A673 (cell line): ENCODE measurements around the gene LRRC70. TPM values are rescaled to one million over a fixed set of nuclear protein-coding genes. Genes with fewer than 3 reads are reported as not detected.

Experiments used
- BruUV-seq: library from RNA; stranded (reverse); fragments of 400-500 nt; replicated peaks from 2 replicates; lab custom pipeline; 2021; lab: Mats Ljungman, UMichigan
- CTCF ChIA-PET: fragments of 300-600 bp; sonication (Branson Sonifier 250); formaldehyde crosslinking; loops from one replicate; lab custom pipeline; 2022; ENCODE audit warnings: antibody characterized with exemption; lab: Charles Lee
- POLR2A ChIA-PET: fragments of 300-600 bp; sonication (Branson Sonifier 250); formaldehyde crosslinking; loops from one replicate; lab custom pipeline; 2022; ENCODE audit warnings: antibody characterized with exemption; ENCODE audit not compliant: low non-redundant PET; lab: Charles Lee
- DNase-seq: peaks from one replicate; pipeline ENCODE4 v3.0.0-alpha.2; 2015; ENCODE audit warnings: low spot score
- H3K27ac ChIP-seq: fragments of 200-600 bp; sonication (generic); 2 replicates; pipeline ENCODE4 v1.5.1; 2016; ENCODE audit warnings: mixed run types, low read depth, mild to moderate bottlenecking, mixed read lengths, antibody characterized with exemption, low read length; ENCODE audit not compliant: poor library complexity, severe bottlenecking
- H3K27me3 ChIP-seq: fragments of 200-600 bp; sonication (generic); replicated peaks from 2 replicates; pipeline ENCODE4 v1.6.1; 2017; ENCODE audit warnings: mixed run types, low read depth, mild to moderate bottlenecking, mixed read lengths, antibody characterized with exemption, low read length; ENCODE audit not compliant: insufficient read depth, poor library complexity
- H3K36me3 ChIP-seq: fragments of 200-600 bp; sonication (generic); 2 replicates; pipeline ENCODE4 v1.6.1; 2016; ENCODE audit warnings: mixed run types, mild to moderate bottlenecking, mixed read lengths, antibody characterized with exemption, low read length; ENCODE audit not compliant: insufficient read depth, poor library complexity, severe bottlenecking
- H3K4me1 ChIP-seq: fragments of 200-600 bp; sonication (generic); 2 replicates; pipeline ENCODE4 v1.6.1; 2017; ENCODE audit warnings: mixed run types, mild to moderate bottlenecking, mixed read lengths, antibody characterized with exemption, low read length; ENCODE audit not compliant: insufficient read depth, poor library complexity, severe bottlenecking
- H3K4me3 ChIP-seq: fragments of 200-600 bp; sonication (generic); 2 replicates; pipeline ENCODE4 v1.5.1; 2016; ENCODE audit warnings: low read depth, mixed run types, mild to moderate bottlenecking, mixed read lengths, low read length; ENCODE audit not compliant: poor library complexity, severe bottlenecking
- H3K9me3 ChIP-seq: fragments of 200-600 bp; sonication (generic); 2 replicates; pipeline ENCODE4 v1.6.1; 2016; ENCODE audit warnings: mixed run types, low read depth, mild to moderate bottlenecking, mixed read lengths, antibody characterized with exemption, low read length; ENCODE audit not compliant: poor library complexity, severe bottlenecking
- EZH2 ChIP-seq: fragments of 200-600 bp; sonication (generic); IDR thresholded peaks from 2 replicates; pipeline ENCODE4 v1.6.1; 2017; ENCODE audit warnings: borderline replicate concordance, low read depth, mild to moderate bottlenecking, mixed read lengths, antibody characterized with exemption, low read length; ENCODE audit not compliant: poor library complexity, severe bottlenecking
- intact Hi-C: fragments of 100-400 bp; cut with micrococcal nuclease; formaldehyde crosslinking; loops from one replicate; pipeline ENCODE4 v1.10.0; 2022; ENCODE audit not compliant: unreplicated experiment
- total RNA-seq: library from RNA; stranded (reverse); gene quantifications from 2 replicates; pipeline ENCODE4 v1.2.3, GENCODE V29; 2021
- TF ChIP-seq, protein P1 (sequence below): fragments of 300-800, 200-600 bp; sonication (generic); conservative IDR thresholded peaks from 2 replicates; pipeline ENCODE4 v1.5.1; 2017; ENCODE audit warnings: low read depth, mild to moderate bottlenecking, antibody characterized with exemption, low read length, moderate library complexity, mixed read lengths

LRRC70 gene
- total RNA-seq, 1 experiment from 2014 or later, result 2.0 TPM

DNA sequence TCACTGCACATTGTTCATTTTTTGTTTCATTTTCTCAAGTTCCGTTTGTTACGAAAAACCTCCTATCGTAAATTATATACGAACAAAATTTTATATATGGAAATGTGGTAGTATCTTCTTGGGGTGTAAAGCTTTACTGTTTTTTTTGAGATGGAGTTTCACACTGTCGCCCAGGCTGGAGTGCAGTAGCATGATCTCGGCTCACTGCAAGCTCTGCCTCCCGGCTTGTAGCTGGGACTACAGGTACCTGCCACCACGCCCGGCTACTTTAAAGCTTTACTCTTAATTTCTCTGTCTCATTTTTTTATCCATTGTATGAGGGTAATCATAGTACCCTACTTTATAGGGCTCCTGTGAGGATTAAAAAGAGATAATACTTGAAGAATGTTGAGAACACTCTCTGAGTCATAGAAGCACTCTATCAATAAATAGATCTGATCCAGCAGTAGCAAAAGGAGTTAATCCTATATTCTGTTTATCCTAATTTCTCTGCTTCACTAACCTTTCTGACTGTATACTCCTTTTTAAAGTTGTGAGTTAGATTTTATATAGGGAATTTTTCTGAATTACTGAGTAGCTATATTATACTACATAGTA lies 5.6 kb upstream of the LRRC70 start:
- Histone ChIP-seq H3K27me3 (no peaks in the 10 kb centered on the region), H3K27ac (no peak overlapping the region), H3K36me3 (no peaks in the 10 kb centered on the region), H3K4me1 (peaks cover 48% of the 10 kb centered on the region), H3K4me3 (no peak overlapping the region), H3K9me3 (no peaks in the 10 kb centered on the region)
- CTCF ChIA-PET, result no interaction called here
- no TSS peak for BruUV-seq
- intact Hi-C loops, result no loop called here
- no peak for TF ChIP-seq EZH2
- TF ChIP-seq, protein P1, sequence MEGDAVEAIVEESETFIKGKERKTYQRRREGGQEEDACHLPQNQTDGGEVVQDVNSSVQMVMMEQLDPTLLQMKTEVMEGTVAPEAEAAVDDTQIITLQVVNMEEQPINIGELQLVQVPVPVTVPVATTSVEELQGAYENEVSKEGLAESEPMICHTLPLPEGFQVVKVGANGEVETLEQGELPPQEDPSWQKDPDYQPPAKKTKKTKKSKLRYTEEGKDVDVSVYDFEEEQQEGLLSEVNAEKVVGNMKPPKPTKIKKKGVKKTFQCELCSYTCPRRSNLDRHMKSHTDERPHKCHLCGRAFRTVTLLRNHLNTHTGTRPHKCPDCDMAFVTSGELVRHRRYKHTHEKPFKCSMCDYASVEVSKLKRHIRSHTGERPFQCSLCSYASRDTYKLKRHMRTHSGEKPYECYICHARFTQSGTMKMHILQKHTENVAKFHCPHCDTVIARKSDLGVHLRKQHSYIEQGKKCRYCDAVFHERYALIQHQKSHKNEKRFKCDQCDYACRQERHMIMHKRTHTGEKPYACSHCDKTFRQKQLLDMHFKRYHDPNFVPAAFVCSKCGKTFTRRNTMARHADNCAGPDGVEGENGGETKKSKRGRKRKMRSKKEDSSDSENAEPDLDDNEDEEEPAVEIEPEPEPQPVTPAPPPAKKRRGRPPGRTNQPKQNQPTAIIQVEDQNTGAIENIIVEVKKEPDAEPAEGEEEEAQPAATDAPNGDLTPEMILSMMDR, result no peak
- POLR2A ChIA-PET, result no interaction called here
- no peak for DNase-seq

DNA sequence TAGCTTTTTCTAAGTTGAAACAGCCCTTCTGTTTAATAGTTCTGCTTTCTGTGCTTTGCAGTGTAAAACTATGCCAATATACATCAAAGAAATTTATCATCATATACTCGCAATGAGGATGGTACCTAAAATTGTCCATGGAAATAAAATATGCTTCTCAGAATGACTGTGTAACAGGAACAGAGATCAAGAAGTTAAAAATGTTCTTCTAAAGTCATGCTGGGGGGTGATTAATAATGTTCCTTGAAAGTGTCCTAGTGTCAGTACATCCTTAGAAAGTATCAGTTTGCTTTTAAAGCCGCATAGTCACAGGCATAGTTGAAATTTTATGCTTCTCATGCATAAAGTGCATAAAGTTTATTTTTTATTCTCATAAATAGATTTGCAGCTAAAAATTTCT lies 4.0 kb upstream of the LRRC70 start:
- Histone ChIP-seq H3K9me3 (no peaks in the 10 kb centered on the region), H3K27me3 (no peaks in the 10 kb centered on the region), H3K36me3 (no peaks in the 10 kb centered on the region), H3K27ac (no peak overlapping the region), H3K4me3 (no peak overlapping the region), H3K4me1 (peaks cover 50% of the 10 kb centered on the region)
- DNase-seq, result no peak
- ChIA-PET CTCF (no interaction called here), POLR2A (no interaction called here)
- BruUV-seq, result no TSS peak
- TF ChIP-seq EZH2, result no peak
- TF ChIP-seq, protein P1, result no peak
- intact Hi-C loops, result no loop called here

DNA sequence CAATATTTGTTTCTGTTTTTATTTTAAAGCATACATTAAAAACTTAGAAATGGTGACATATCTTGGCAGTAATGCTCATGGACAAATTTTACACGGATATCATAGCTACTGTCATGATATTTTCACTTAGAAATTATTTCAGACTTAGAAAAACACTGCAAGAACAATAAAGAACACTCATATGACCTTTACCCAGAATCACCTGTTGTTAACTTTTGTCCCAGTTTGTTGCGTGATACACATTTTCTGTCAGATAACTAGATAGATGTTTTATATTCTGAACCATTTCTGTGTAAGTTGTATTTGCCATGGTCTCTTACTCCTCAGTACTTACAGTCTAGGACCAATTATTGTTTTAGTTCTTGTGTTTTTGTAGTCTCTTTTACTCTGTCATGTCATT lies 3.6 kb upstream of the LRRC70 start:
- CTCF ChIA-PET, result no interaction called here
- intact Hi-C loops, result no loop called here
- no peaks in the 10 kb centered on the region for H3K27me3 ChIP-seq
- no peak overlapping the region for H3K4me3 ChIP-seq
- TF ChIP-seq, protein P1, result no peak
- no peak for TF ChIP-seq EZH2
- peaks cover 55% of the 10 kb centered on the region for H3K4me1 ChIP-seq
- no peak overlapping the region for H3K27ac ChIP-seq
- H3K36me3 ChIP-seq, result no peaks in the 10 kb centered on the region
- no TSS peak for BruUV-seq
- no peak for DNase-seq
- POLR2A ChIA-PET, result no interaction called here
- H3K9me3 ChIP-seq, result no peaks in the 10 kb centered on the region
